ENCODE data around the gene USP35.

DNA sequence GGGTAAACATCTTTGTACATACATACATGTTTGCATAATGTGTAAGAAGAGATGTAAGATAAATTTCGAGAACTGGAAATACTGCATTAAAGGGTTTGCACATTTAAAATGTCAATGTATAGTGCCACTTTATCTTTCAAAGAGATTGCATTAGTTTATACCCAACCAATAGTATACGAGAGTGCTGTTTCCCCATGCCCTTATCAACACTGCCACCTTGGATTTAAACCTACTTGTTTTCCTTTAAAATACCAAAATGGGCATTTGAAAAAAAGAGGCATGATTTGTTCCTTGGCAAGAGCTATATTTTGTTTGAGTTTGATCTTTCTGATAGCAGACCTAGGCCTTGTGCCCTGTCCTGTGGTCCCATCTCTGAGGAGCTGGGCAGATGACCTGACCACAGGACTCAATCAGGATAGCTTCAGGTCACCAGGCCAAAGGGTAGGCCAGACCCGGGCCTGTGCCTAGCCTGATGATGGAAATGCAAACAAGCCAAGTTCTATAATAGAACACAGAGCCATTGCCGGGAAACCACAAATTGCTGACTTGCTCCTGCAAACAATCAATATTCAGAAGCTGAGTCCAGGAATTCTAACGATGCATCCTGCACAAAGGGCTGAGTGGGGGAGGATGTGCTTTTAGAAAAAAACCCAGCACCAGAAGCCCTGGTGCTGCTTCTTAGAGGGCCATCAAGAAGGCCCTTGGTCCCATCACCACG, 32.4 kb upstream of the USP35 start:
- TF ChIP-seq FOXM1 (IDR thresholded peaks at IDR 0.05; ENCODE audit: borderline replicate concordance), result no peak
- no peak for TF ChIP-seq ZNF384 (IDR thresholded peaks at IDR 0.05)
- no peak for TF ChIP-seq BHLHE40 (IDR thresholded peaks at IDR 0.05; ENCODE audit: borderline replicate concordance)
- TF ChIP-seq ELF4 (IDR thresholded peaks at IDR 0.05), result no peak
- TF ChIP-seq SP1 (IDR thresholded peaks at IDR 0.05), result no peak
- no peak for TF ChIP-seq CTBP1 (IDR thresholded peaks at IDR 0.05; ENCODE audit: borderline replicate concordance)
- TF ChIP-seq NFRKB (IDR thresholded peaks at IDR 0.05), result no peak
